Parathyroid adenoma (tissue), 2 donors: ENCODE data around the gene HMGN3.

Source experiments
- H2AFZ ChIP-seq: fragments of 300-600 bp; sonication (generic); one replicate; pipeline ENCODE4 v1.7.0; 2017; ENCODE audit warnings: antibody characterized with exemption, mild to moderate bottlenecking
- H3K27ac ChIP-seq: fragments of 300-600 bp; sonication (generic); one replicate; pipeline ENCODE4 v1.7.0; 2017
- H3K27me3 ChIP-seq: fragments of 300-600 bp; sonication (generic); one replicate; pipeline ENCODE4 v1.7.0; 2017; ENCODE audit warnings: low read length; ENCODE audit not compliant: control insufficient read depth, insufficient read depth
- H3K36me3 ChIP-seq: fragments of 300-600 bp; sonication (generic); one replicate; pipeline ENCODE4 v1.7.0; 2017; ENCODE audit warnings: low read length; ENCODE audit not compliant: control insufficient read depth, insufficient read depth
- H3K4me1 ChIP-seq: fragments of 300-600 bp; sonication (generic); one replicate; pipeline ENCODE4 v1.7.0; 2017; ENCODE audit warnings: control low read depth
- H3K4me2 ChIP-seq: fragments of 300-600 bp; sonication (generic); one replicate; pipeline ENCODE4 v1.7.0; 2017; ENCODE audit warnings: low read length
- H3K4me3 ChIP-seq: fragments of 300-600 bp; sonication (generic); one replicate; pipeline ENCODE4 v1.7.0; 2017; ENCODE audit warnings: low read depth, low read length
- H3K79me2 ChIP-seq: fragments of 300-600 bp; sonication (generic); one replicate; pipeline ENCODE4 v1.7.0; 2017; ENCODE audit warnings: control low read depth
- H3K9ac ChIP-seq: fragments of 300-600 bp; sonication (generic); one replicate; pipeline ENCODE4 v1.7.0; 2017; ENCODE audit warnings: mild to moderate bottlenecking
- H3K9me3 ChIP-seq: fragments of 300-600 bp; sonication (generic); one replicate; pipeline ENCODE4 v1.7.0; 2017; ENCODE audit warnings: low read length; ENCODE audit not compliant: control insufficient read depth
- CTCF ChIP-seq: fragments of 300-600 bp; sonication (generic); IDR thresholded peaks from one replicate; pipeline ENCODE4 v1.7.0; 2017; ENCODE audit warnings: antibody characterized with exemption, mild to moderate bottlenecking
- donor health status: primary hyperparathyroidism.

The HMGN3 gene

GRCh38 chr6:79167931-79168694 lies 66.4 kb downstream of the HMGN3 start:
- Histone ChIP-seq H3K79me2 (no peaks in the 10 kb centered on the region), H3K27ac (no peak overlapping the region), H2AFZ (no peak overlapping the region), H3K9me3 (no peaks in the 10 kb centered on the region), H3K4me2 (no peak overlapping the region), H3K4me3 (no peak overlapping the region), H3K27me3 (no peaks in the 10 kb centered on the region), H3K36me3 (no peaks in the 10 kb centered on the region), H3K4me1 (peaks cover 6% of the 10 kb centered on the region), H3K9ac (no peak overlapping the region)
- no peak for TF ChIP-seq CTCF

- Histone ChIP-seq H3K27me3 (no peaks in the 10 kb centered on the region), H3K36me3 (no peaks in the 10 kb centered on the region), H3K9me3 (no peaks in the 10 kb centered on the region), H3K79me2 (no peaks in the 10 kb centered on the region), H3K27ac (no peak overlapping the region), H3K4me1 (no peaks in the 10 kb centered on the region), H2AFZ (no peak overlapping the region), H3K9ac (no peak overlapping the region), H3K4me3 (no peak overlapping the region), H3K4me2 (no peak overlapping the region)
- TF ChIP-seq CTCF: no peak
Measured at GRCh38 chr6:79159846-79160245, 74.6 kb downstream of the HMGN3 start.

GRCh38 chr6:79158856-79159516 lies 75.5 kb downstream of the HMGN3 start:
- H3K4me2 ChIP-seq: no peak overlapping the region
- no peak for TF ChIP-seq CTCF

GRCh38 chr6:79157961-79158644 lies 76.4 kb downstream of the HMGN3 start:
- Histone ChIP-seq H3K79me2 (no peaks in the 10 kb centered on the region), H3K9me3 (no peaks in the 10 kb centered on the region), H2AFZ (no peak overlapping the region), H3K4me2 (no peak overlapping the region), H3K36me3 (no peaks in the 10 kb centered on the region), H3K27me3 (no peaks in the 10 kb centered on the region), H3K9ac (no peak overlapping the region), H3K4me1 (no peaks in the 10 kb centered on the region), H3K4me3 (no peak overlapping the region), H3K27ac (no peak overlapping the region)
- TF ChIP-seq CTCF: no peak

More at GRCh38 chr6:79158856-79159516, 75.5 kb downstream of the HMGN3 start:
- Histone ChIP-seq H3K79me2 (no peaks in the 10 kb centered on the region), H3K4me3 (no peak overlapping the region), H2AFZ (no peak overlapping the region), H3K36me3 (no peaks in the 10 kb centered on the region), H3K27ac (no peak overlapping the region), H3K9ac (no peak overlapping the region), H3K9me3 (no peaks in the 10 kb centered on the region), H3K4me1 (no peaks in the 10 kb centered on the region), H3K27me3 (no peaks in the 10 kb centered on the region)
